Measurements from ENCODE around the gene YIPF3. TPM values are rescaled to one million over a fixed set of nuclear protein-coding genes. Genes with fewer than 3 reads are reported as not detected.

YIPF3 gene
- total and polyA plus RNA-seq, 10 of the 15 experiments (the other 5 are each of a cell fraction or from before 2014, with no cell fraction given): 20.5 to 88.8 (median 44.7) TPM

DNA sequence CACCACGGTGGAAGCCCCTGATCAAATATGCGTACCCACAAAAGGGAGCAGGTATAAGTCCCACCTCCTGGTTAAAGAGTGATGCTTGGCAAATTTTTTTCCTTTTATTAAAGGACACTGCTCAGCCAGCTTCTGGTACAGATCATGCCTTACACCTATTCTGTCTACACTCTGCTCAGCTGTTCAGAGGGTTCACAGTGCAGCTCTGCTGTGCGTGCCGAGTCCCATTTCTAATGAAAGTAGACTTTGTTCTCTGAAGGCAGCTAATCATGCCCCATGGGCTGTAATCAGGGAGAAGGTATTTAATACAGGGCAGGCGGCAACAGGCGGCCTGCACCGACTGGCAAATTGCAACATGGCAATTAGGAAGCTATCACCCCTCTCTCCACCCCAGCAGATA lies 22.9 kb downstream of the YIPF3 start:
- ATAC-seq (no peak), DNase-seq (ENCODE audit: low read depth, low spot score) (no peak), FAIRE-seq (no peak)
- Histone ChIP-seq H4K20me1 (ENCODE audit: control insufficient read depth, insufficient read depth) (no peaks in the 10 kb centered on the region; the same call in 1 of the 2 replicates), H3K4me1 (ENCODE audit: control insufficient read depth, insufficient read depth, low read length) (no peaks in the 10 kb centered on the region; the same call in 1 of the 2 replicates), H3K27ac (ENCODE audit: control insufficient read depth, insufficient read depth) (no peak overlapping the region), H3K9me3 (replicated peaks; ENCODE audit: control insufficient read depth, insufficient read depth, low read length) (no peaks in the 10 kb centered on the region), H2AFZ (ENCODE audit: control insufficient read depth, low read depth, low read length) (no peak overlapping the region), H3K27me3 (replicated peaks in 1 of 2; ENCODE audit: control insufficient read depth in 2 of 2, insufficient read depth in 2 of 2, low read length in 1 of 2) (no peaks in the 10 kb centered on the region), H3K4me3 (no peak overlapping the region), H3K36me3 (ENCODE audit: control insufficient read depth in 2 of 2, insufficient read depth in 2 of 2, low read length in 1 of 2) (peaks cover 0 to 4% of the 10 kb centered on the region in 2 experiments; a peak in 2 of 4 replicates), H3K9ac (ENCODE audit: control insufficient read depth, insufficient read depth, low read length) (no peak overlapping the region), H3K79me2 (ENCODE audit: control insufficient read depth, insufficient read depth, low read length) (no peaks in the 10 kb centered on the region), H3K4me2 (ENCODE audit: control insufficient read depth, insufficient read depth) (no peak overlapping the region)
- CTCF ChIA-PET: interaction anchor here (1.0 to 7.6 kb wide), 3 partner anchors 13 to 230 kb away, joined by 3 to 70 read pairs (median 4); partner anchors contain the start of gene LRRC73
- SMC1A ChIA-PET (ENCODE audit: uncharacterized antibody, unreplicated experiment): interaction anchor here (1.0 to 1.7 kb wide), 3 partner anchors 8 to 13 kb away, joined by 3 to 5 read pairs (median 5); no protein-coding TSS in a partner anchor
- WGBS (ENCODE audit: insufficient coverage, insufficient replicate concordance, low lambda C conversion rate, missing lambda C conversion rate): 95% methylated on average over 7 of the region's 7 CpGs
- RAD21 ChIA-PET (ENCODE audit: unreplicated experiment): no interaction called here
- in situ Hi-C loops (cut with MboI): no loop called here
- POLR2A ChIA-PET: interaction anchor here (0.6 to 1.3 kb wide), 3 partner anchors 14 to 109 kb away, joined by 3 to 5 read pairs (median 4); no protein-coding TSS in a partner anchor
- intact Hi-C loops (cut with micrococcal nuclease; ENCODE audit: unreplicated experiment): no loop called here
- no TSS peak for BruUV-seq (replicated peaks)
- TF ChIP-seq, protein P1, sequence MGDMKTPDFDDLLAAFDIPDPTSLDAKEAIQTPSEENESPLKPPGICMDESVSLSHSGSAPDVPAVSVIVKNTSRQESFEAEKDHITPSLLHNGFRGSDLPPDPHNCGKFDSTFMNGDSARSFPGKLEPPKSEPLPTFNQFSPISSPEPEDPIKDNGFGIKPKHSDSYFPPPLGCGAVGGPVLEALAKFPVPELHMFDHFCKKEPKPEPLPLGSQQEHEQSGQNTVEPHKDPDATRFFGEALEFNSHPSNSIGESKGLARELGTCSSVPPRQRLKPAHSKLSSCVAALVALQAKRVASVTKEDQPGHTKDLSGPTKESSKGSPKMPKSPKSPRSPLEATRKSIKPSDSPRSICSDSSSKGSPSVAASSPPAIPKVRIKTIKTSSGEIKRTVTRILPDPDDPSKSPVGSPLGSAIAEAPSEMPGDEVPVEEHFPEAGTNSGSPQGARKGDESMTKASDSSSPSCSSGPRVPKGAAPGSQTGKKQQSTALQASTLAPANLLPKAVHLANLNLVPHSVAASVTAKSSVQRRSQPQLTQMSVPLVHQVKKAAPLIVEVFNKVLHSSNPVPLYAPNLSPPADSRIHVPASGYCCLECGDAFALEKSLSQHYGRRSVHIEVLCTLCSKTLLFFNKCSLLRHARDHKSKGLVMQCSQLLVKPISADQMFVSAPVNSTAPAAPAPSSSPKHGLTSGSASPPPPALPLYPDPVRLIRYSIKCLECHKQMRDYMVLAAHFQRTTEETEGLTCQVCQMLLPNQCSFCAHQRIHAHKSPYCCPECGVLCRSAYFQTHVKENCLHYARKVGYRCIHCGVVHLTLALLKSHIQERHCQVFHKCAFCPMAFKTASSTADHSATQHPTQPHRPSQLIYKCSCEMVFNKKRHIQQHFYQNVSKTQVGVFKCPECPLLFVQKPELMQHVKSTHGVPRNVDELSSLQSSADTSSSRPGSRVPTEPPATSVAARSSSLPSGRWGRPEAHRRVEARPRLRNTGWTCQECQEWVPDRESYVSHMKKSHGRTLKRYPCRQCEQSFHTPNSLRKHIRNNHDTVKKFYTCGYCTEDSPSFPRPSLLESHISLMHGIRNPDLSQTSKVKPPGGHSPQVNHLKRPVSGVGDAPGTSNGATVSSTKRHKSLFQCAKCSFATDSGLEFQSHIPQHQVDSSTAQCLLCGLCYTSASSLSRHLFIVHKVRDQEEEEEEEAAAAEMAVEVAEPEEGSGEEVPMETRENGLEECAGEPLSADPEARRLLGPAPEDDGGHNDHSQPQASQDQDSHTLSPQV (IDR thresholded peaks at IDR 0.05): no peak
- TF ChIP-seq HCFC1 (IDR thresholded peaks at IDR 0.05; ENCODE audit: low read length) (no peak), ESRRA (IDR thresholded peaks at IDR 0.05; ENCODE audit: low read length) (no peak), HDGF (IDR thresholded peaks at IDR 0.05) (no peak), CHD2 (IDR thresholded peaks at IDR 0.05; ENCODE audit: borderline replicate concordance, low read depth, low read length) (no peak), SREBF1 (IDR thresholded peaks at IDR 0.05; ENCODE audit: low read length) (no peak), ATF7 (IDR thresholded peaks at IDR 0.05; ENCODE audit: low read depth) (no peak), EGR1 (IDR thresholded peaks at IDR 0.05; ENCODE audit: borderline replicate concordance in 1 of 2, low read depth in 2 of 2, low read length in 2 of 2) (no peak)
- TF ChIP-seq, protein P2, sequence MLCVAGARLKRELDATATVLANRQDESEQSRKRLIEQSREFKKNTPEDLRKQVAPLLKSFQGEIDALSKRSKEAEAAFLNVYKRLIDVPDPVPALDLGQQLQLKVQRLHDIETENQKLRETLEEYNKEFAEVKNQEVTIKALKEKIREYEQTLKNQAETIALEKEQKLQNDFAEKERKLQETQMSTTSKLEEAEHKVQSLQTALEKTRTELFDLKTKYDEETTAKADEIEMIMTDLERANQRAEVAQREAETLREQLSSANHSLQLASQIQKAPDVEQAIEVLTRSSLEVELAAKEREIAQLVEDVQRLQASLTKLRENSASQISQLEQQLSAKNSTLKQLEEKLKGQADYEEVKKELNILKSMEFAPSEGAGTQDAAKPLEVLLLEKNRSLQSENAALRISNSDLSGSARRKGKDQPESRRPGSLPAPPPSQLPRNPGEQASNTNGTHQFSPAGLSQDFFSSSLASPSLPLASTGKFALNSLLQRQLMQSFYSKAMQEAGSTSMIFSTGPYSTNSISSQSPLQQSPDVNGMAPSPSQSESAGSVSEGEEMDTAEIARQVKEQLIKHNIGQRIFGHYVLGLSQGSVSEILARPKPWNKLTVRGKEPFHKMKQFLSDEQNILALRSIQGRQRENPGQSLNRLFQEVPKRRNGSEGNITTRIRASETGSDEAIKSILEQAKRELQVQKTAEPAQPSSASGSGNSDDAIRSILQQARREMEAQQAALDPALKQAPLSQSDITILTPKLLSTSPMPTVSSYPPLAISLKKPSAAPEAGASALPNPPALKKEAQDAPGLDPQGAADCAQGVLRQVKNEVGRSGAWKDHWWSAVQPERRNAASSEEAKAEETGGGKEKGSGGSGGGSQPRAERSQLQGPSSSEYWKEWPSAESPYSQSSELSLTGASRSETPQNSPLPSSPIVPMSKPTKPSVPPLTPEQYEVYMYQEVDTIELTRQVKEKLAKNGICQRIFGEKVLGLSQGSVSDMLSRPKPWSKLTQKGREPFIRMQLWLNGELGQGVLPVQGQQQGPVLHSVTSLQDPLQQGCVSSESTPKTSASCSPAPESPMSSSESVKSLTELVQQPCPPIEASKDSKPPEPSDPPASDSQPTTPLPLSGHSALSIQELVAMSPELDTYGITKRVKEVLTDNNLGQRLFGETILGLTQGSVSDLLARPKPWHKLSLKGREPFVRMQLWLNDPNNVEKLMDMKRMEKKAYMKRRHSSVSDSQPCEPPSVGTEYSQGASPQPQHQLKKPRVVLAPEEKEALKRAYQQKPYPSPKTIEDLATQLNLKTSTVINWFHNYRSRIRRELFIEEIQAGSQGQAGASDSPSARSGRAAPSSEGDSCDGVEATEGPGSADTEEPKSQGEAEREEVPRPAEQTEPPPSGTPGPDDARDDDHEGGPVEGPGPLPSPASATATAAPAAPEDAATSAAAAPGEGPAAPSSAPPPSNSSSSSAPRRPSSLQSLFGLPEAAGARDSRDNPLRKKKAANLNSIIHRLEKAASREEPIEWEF (IDR thresholded peaks at IDR 0.05; ENCODE audit: insufficient replicate concordance, low read depth, low read length): no peak
- TF ChIP-seq, protein P3, sequence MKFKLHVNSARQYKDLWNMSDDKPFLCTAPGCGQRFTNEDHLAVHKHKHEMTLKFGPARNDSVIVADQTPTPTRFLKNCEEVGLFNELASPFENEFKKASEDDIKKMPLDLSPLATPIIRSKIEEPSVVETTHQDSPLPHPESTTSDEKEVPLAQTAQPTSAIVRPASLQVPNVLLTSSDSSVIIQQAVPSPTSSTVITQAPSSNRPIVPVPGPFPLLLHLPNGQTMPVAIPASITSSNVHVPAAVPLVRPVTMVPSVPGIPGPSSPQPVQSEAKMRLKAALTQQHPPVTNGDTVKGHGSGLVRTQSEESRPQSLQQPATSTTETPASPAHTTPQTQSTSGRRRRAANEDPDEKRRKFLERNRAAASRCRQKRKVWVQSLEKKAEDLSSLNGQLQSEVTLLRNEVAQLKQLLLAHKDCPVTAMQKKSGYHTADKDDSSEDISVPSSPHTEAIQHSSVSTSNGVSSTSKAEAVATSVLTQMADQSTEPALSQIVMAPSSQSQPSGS (IDR thresholded peaks at IDR 0.05; ENCODE audit: low read length): no peak
- TF ChIP-seq, protein P4, sequence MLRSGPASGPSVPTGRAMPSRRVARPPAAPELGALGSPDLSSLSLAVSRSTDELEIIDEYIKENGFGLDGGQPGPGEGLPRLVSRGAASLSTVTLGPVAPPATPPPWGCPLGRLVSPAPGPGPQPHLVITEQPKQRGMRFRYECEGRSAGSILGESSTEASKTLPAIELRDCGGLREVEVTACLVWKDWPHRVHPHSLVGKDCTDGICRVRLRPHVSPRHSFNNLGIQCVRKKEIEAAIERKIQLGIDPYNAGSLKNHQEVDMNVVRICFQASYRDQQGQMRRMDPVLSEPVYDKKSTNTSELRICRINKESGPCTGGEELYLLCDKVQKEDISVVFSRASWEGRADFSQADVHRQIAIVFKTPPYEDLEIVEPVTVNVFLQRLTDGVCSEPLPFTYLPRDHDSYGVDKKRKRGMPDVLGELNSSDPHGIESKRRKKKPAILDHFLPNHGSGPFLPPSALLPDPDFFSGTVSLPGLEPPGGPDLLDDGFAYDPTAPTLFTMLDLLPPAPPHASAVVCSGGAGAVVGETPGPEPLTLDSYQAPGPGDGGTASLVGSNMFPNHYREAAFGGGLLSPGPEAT (IDR thresholded peaks at IDR 0.05; ENCODE audit: low read depth): no peak

All from GM12878 (cell line).